ENCODE measurements around the gene ZDHHC5. TPM values are rescaled to one million over a fixed set of nuclear protein-coding genes. Genes with fewer than 3 reads are reported as not detected.

Gene ZDHHC5
- total RNA-seq, 1 experiment from 2014 or later: 80.6 TPM

- no TSS peak for BruUV-seq (replicated peaks)
- Histone ChIP-seq H3K27ac (ENCODE audit: low read length) (no peak overlapping the region), H3K36me3 (ENCODE audit: control insufficient read depth, insufficient read depth, low read length) (no peaks in the 10 kb centered on the region), H3K4me1 (ENCODE audit: control insufficient read depth, insufficient read depth, low read length) (no peaks in the 10 kb centered on the region), H3K4me3 (ENCODE audit: low read depth in 2 of 2, low read length in 2 of 2) (no peak overlapping the region), H3K27me3 (ENCODE audit: control insufficient read depth, insufficient read depth, low read length) (no peaks in the 10 kb centered on the region), H3K9me3 (ENCODE audit: control insufficient read depth, insufficient read depth, low read depth, low read length) (no peaks in the 10 kb centered on the region)
- DNase-seq (ENCODE audit: low read depth, low spot score) (no peak), ATAC-seq (no peak)
- in situ Hi-C loops (cut with HindIII; ENCODE audit: low pct_unique_long_range_greater_than_20kb, low sequenced_read_pairs) (no loop called here), intact Hi-C loops (cut with micrococcal nuclease; ENCODE audit: unreplicated experiment) (no loop called here)
- CTCF ChIA-PET: no interaction called here
- POLR2A ChIA-PET: no interaction called here
- no peak; the same call in 1 of the 2 replicates for TF ChIP-seq CTCF (IDR thresholded peaks at IDR 0.05)
- no peak for TF ChIP-seq SIN3A (IDR thresholded peaks at IDR 0.05; ENCODE audit: borderline replicate concordance, insufficient read depth, low read depth, low read length)
- no peak for TF ChIP-seq POLR2AphosphoS5 (IDR thresholded peaks at IDR 0.05; ENCODE audit: low read depth, low read length)
- no peak for TF ChIP-seq REST (IDR thresholded peaks at IDR 0.05; ENCODE audit: insufficient read depth in 1 of 2, low read depth in 2 of 2, low read length in 1 of 2)
- TF ChIP-seq TCF7L2 (IDR thresholded peaks at IDR 0.05; ENCODE audit: low read depth, low read length): no peak
Observed at GRCh38 chr11:57619331-57619730, 48.6 kb upstream of the ZDHHC5 start.

- Histone ChIP-seq H3K27me3 (ENCODE audit: control insufficient read depth, insufficient read depth, low read length) (no peaks in the 10 kb centered on the region), H3K4me1 (ENCODE audit: control insufficient read depth, insufficient read depth, low read length) (no peaks in the 10 kb centered on the region), H3K27ac (ENCODE audit: low read length) (no peak overlapping the region), H3K36me3 (ENCODE audit: control insufficient read depth, insufficient read depth, low read length) (no peaks in the 10 kb centered on the region), H3K9me3 (ENCODE audit: control insufficient read depth, insufficient read depth, low read depth, low read length) (no peaks in the 10 kb centered on the region), H3K4me3 (ENCODE audit: low read depth in 2 of 2, low read length in 2 of 2) (no peak overlapping the region)
- CTCF ChIA-PET: no interaction called here
- intact Hi-C loops (cut with micrococcal nuclease; ENCODE audit: unreplicated experiment) (no loop called here), in situ Hi-C loops (cut with HindIII; ENCODE audit: low pct_unique_long_range_greater_than_20kb, low sequenced_read_pairs) (no loop called here)
- POLR2A ChIA-PET: no interaction called here
- no peak for TF ChIP-seq REST (IDR thresholded peaks at IDR 0.05; ENCODE audit: insufficient read depth in 1 of 2, low read depth in 2 of 2, low read length in 1 of 2)
- TF ChIP-seq CTCF (IDR thresholded peaks at IDR 0.05): no peak
- no peak for TF ChIP-seq POLR2AphosphoS5 (IDR thresholded peaks at IDR 0.05; ENCODE audit: low read depth, low read length)
- TF ChIP-seq TCF7L2 (IDR thresholded peaks at IDR 0.05; ENCODE audit: low read depth, low read length): no peak
- TF ChIP-seq SIN3A (IDR thresholded peaks at IDR 0.05; ENCODE audit: borderline replicate concordance, insufficient read depth, low read depth, low read length): no peak
- DNase-seq (ENCODE audit: low read depth, low spot score): no peak
- no TSS peak for BruUV-seq (replicated peaks)
- no peak for ATAC-seq
Observed at GRCh38 chr11:57620467-57620866, 47.4 kb upstream of the ZDHHC5 start.
